ENCODE results near the gene APBB2. TPM values are rescaled to one million over a fixed set of nuclear protein-coding genes. Genes with fewer than 3 reads are reported as not detected.
"Not testable (repeated sequence)": the region's sequence is repeated elsewhere in the genome, so short reads cannot be mapped to it uniquely, and the experiment has no call there.

Gene APBB2
- total RNA-seq, 2 experiments from 2014 or later = 0.93 to 13.6 TPM

DNA sequence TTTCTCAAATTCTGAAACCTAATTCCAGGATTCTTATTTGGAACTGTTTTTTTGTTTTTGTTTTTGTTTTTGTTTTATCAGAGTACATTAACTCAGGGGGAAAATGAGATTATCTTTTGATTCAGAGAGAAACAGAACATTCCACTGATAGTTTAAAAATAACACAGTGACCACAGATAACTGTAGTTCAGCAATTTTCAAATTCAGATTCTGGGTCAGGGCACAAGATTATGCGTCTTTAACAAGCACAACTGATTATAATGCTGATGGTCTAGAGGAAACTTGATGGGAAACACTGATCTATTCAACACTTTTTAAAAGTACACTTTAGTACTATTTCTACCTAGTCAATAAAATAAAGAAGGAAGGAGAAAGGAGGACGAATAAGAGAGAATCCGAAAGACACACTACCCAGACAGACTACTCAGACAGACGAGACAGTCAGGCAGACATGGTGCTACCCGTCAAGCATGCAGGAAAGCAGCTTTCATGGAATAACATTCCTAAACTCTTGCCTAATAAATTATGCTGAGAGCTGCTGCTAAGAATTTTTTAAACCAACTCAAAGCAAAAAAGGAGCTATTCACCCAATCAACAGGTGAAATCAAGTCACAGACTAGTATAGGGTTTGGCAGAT, 59.0 kb downstream of the APBB2 start:
- H3K9me3 Mint-ChIP-seq (ENCODE audit: low read depth) = no peaks in the 10 kb centered on the region
- CTCF ChIA-PET = no interaction called here
- no peaks in the 10 kb centered on the region for H3K27me3 Mint-ChIP-seq
- H3K27ac Mint-ChIP-seq = no peak overlapping the region
- H3K4me1 Mint-ChIP-seq = no peaks in the 10 kb centered on the region
- ATAC-seq (no peak), DNase-seq (no peak)
- no peaks in the 10 kb centered on the region for H3K36me3 Mint-ChIP-seq
- no peak overlapping the region for H3K4me3 Mint-ChIP-seq

DNA sequence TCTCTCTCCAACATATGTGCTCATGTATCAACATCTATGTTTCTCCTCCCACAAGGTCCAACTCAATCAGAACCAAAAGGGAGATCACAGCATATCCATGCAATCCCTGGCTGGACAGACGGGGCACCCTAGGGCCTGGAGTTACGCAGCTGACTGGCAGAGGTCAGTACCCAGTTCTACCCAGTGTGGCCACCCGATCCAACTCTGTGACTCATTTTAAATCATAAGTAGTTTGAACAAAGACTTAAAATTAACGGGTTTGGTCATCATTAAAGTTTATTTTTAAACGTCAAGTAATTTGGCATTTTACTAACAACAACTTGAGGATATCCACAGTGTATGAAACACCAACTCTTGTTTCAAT, 59.5 kb downstream of the APBB2 start:
- DNase-seq (no peak), ATAC-seq (no peak)
- Mint-ChIP-seq H3K27me3 (no peaks in the 10 kb centered on the region), H3K9me3 (ENCODE audit: low read depth) (no peaks in the 10 kb centered on the region), H3K27ac (no peak overlapping the region), H3K4me1 (no peaks in the 10 kb centered on the region), H3K4me3 (no peak overlapping the region), H3K36me3 (no peaks in the 10 kb centered on the region)
- CTCF ChIA-PET = no interaction called here

DNA sequence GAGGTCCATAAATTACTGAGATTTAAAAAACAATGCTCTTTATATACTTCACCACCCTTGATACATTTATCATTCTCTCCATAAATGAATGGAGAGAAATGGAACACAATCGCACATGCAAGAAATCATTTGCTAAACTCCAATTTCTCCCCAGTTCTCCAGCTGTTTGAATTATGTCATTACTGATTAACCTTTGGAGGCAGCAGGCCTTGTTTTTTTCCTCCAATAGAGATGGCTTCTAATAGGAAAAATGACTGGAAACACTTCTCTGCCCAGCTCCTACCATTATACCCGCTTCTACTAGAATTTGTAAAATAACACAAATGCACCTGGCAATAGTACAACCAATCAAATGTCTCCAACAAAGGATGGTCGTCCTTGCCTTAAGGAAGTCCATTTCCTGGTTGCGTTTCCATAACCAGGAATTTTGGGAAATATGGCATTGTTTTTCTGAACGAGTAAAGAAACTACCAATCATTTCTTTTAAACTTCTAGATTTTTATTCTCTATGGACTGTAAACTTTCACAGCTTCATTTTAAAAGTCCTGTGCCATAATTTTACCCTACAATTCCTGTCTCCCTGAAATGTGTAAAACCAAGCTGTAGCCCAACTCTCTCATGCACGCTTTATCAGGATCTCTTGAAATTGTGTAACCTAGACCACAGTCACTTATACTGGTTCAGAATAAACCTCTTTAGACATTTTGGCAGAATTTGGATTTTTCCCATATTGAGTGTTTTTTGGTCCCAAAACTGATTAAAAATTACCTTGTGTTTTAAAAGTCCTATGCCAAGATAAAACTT, 60.1 kb downstream of the APBB2 start:
- Mint-ChIP-seq H3K4me1 (no peaks in the 10 kb centered on the region), H3K4me3 (no peak overlapping the region), H3K36me3 (no peaks in the 10 kb centered on the region), H3K27ac (no peak overlapping the region), H3K9me3 (ENCODE audit: low read depth) (no peaks in the 10 kb centered on the region), H3K27me3 (no peaks in the 10 kb centered on the region)
- ATAC-seq (no peak), DNase-seq (no peak)
- CTCF ChIA-PET = no interaction called here

DNA sequence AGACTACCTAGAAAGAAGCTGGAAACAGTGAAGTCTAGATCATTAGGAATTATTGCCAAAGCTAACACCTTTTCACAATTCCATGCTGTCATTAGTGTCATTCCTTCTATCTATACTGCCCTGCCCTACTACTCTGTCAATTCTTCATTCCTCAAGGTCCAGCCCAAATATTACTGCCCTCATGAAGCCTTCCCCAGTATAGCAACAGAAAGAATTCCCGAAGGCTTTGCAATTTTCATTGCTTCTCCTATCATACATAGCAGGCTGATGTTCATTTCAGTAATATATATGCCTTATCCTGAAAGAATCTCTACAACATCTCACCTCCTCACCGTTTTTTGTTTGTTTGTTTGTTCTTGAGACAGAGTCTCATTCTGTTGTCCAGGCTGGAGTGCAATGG, 63.9 kb downstream of the APBB2 start:
- CTCF ChIA-PET = no interaction called here
- Mint-ChIP-seq H3K4me3 (no peak overlapping the region), H3K9me3 (ENCODE audit: low read depth) (no peaks in the 10 kb centered on the region), H3K36me3 (no peaks in the 10 kb centered on the region), H3K27me3 (peaks cover 4% of the 10 kb centered on the region), H3K4me1 (no peaks in the 10 kb centered on the region), H3K27ac (no peak overlapping the region)
- DNase-seq (no peak), ATAC-seq (no peak)

DNA sequence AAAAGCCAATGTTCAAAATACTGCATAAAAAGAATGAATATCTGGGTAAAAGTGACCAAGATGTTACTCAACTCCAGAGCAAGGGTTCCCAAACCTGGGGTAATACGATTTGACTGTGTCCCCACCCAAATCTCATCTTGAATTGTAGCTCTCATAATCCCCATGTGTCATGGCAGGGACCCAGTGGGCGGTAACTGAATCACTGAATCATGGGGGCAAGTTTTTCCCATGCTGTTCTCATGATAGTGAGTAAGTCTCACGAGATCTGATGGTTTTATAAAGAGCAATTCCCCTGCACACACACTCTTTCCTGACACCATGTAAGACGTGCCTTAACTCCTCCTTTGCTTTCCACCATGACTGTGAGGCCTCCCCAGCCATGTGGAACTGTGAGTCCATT, 64.8 kb downstream of the APBB2 start:
- H3K27ac Mint-ChIP-seq; H3K4me1 Mint-ChIP-seq; ATAC-seq; DNase-seq; H3K4me3 Mint-ChIP-seq; H3K36me3 Mint-ChIP-seq; H3K27me3 Mint-ChIP-seq; H3K9me3 Mint-ChIP-seq (ENCODE audit: low read depth); CTCF ChIA-PET: not testable (repeated sequence)

DNA sequence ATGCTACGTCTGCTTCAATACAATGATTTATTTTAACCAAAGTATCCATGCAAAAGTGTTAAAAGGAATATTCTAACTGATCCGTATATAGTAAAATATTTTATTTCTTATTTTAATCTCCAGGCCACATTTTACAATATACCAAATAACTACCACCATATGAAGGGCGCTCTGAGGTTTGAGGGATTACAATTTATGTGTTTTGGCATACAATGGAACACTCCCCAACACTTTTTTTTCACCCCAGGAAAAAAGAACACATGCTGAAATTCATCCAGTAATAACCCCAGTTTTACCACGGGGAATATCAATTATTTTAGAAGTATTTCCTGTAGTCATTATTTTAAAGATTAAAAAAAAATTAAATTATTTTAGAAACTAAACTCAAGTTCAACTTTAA, 65.4 kb downstream of the APBB2 start:
- Mint-ChIP-seq H3K27me3 (peaks cover 4% of the 10 kb centered on the region), H3K4me1 (no peaks in the 10 kb centered on the region), H3K36me3 (no peaks in the 10 kb centered on the region), H3K27ac (no peak overlapping the region), H3K9me3 (ENCODE audit: low read depth) (no peaks in the 10 kb centered on the region), H3K4me3 (no peak overlapping the region)
- DNase-seq (no peak), ATAC-seq (no peak)
- CTCF ChIA-PET = no interaction called here

DNA sequence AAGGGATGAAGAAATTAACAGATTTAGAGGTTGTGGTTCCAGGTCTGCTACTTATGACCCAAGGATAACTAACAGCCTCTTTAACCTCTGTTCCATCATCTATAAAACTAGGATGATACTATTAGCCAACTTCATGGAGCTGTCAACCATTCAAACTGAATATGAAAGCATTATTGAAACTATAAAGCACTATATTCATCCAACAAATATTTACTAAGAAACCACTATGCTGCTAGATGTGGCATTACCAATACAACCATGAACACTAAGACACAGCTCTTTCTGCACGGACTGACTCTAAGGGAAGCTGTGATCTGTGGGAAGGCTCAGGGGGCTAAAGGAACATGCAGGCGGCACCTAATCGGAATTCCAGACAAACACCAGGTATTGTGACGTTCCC, 66.0 kb downstream of the APBB2 start:
- Mint-ChIP-seq H3K27me3 (peaks cover 4% of the 10 kb centered on the region), H3K4me3 (no peak overlapping the region), H3K4me1 (no peaks in the 10 kb centered on the region), H3K36me3 (no peaks in the 10 kb centered on the region), H3K9me3 (ENCODE audit: low read depth) (no peaks in the 10 kb centered on the region), H3K27ac (no peak overlapping the region)
- no peak for ATAC-seq
- CTCF ChIA-PET = no interaction called here
- DNase-seq = no peak

DNA sequence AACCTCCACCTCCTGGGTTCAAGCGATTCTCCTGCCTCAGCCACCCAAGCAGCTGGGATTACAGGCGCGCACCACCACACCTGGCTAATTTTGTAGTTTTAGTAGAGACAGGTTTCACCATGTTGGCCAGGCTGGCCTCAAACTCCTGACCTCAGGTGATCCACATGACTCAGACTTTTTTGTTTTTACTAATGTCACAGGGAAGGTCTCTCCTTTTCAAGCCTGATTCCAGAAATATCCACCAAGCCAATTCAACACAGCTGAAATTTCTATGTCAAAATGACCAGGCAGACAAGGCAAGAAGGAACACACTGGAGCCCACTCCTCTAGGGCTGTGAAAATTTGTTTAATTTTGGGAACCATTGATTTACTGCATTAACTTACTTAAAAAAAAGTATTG, 66.8 kb downstream of the APBB2 start:
- CTCF ChIA-PET; H3K36me3 Mint-ChIP-seq; H3K9me3 Mint-ChIP-seq (ENCODE audit: low read depth); ATAC-seq; H3K4me1 Mint-ChIP-seq; H3K27ac Mint-ChIP-seq; DNase-seq; H3K27me3 Mint-ChIP-seq; H3K4me3 Mint-ChIP-seq: not testable (repeated sequence)

DNA sequence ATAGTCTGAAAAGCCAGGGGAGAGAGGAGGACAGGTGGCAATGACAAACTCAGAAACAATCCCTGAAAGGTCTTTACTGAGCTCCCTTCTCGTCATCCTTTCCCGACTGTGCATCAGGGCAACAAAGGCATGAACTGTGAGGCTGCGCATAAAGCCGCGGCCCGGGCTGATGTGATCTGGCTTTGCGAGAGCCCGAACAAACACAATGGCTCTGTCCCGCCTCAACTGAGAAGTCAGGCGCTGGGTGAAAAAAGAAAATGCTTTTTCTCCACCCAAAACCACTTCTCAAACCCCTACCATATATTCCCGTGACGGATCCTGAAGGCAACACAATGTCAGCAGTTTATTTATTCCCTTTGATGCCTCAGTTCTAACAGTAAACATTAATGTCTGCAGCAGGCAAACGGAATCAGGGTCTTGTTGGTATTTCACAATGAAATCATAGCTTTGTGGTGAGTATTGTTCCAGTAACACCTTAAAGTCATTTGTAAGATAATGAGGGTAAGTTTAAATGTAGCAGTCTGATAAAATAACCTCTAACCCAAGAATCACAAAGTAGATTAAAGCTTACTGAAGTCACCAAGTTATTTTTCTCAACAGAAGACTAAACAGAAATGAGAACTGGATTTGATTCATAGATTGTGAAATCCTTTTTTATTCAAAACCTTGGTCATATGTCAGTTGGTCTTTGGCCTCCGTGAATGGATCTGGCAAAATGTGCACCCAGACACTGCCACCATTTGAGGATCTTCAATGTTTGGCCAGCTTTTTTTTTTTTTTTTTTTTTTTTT, 67.4 kb downstream of the APBB2 start:
- no peaks in the 10 kb centered on the region for H3K4me1 Mint-ChIP-seq
- H3K27ac Mint-ChIP-seq = no peak overlapping the region
- H3K36me3 Mint-ChIP-seq = no peaks in the 10 kb centered on the region
- no peak for DNase-seq
- H3K27me3 Mint-ChIP-seq = peaks cover 4% of the 10 kb centered on the region
- no peak overlapping the region for H3K4me3 Mint-ChIP-seq
- CTCF ChIA-PET = no interaction called here
- no peak for ATAC-seq
- no peaks in the 10 kb centered on the region for H3K9me3 Mint-ChIP-seq (ENCODE audit: low read depth)

DNA sequence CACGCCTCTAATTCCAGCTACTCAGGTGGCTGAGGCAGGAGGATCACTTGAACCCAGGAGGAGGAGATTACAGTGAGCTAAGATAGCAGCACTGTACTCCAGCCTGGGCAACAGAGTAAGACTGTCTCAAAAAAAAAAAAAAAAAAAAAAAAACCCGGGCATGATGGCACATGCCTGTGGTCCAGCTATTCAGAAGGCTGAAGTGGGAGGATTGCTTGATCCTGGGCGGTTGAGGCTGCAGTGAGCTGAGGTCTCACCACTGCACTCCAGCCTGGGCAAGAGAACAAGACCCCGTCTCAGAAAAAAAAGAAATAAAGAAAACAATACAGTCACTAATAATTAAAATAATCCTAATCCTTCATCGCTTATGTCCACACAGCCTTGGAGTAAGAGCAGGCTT, 68.1 kb downstream of the APBB2 start:
- Mint-ChIP-seq H3K27me3 (peaks cover 4% of the 10 kb centered on the region), H3K4me1 (no peaks in the 10 kb centered on the region), H3K27ac (no peak overlapping the region), H3K4me3 (no peak overlapping the region), H3K36me3 (no peaks in the 10 kb centered on the region), H3K9me3 (ENCODE audit: low read depth) (no peaks in the 10 kb centered on the region)
- CTCF ChIA-PET = no interaction called here
- DNase-seq (no peak), ATAC-seq (no peak)

DNA sequence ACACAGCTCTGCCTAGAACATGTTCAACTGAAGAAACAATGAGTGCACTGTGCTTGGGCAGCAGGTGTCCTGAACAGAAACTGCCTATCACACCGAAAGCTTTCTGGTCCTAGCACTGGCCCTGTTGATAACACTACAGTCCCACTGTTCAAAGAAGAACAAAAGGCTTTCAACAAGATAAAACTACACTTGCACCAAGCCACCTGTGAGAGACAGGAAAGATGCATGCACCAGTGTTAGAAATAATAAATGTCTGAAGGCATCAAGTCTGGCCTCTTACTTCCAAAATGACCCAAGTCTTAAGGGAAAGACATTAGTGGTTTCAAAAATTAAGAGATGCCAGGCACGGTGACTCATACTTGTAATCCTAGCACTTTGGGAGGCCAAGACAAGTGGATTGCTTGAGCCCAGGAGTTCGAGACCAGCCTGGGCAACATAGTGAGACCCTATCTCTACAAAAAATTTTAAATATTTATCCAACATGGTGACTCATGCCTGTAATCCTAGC, 68.7 kb downstream of the APBB2 start:
- H3K4me3 Mint-ChIP-seq = no peak overlapping the region
- H3K36me3 Mint-ChIP-seq = no peaks in the 10 kb centered on the region
- H3K4me1 Mint-ChIP-seq = no peaks in the 10 kb centered on the region
- no peak for ATAC-seq
- peaks cover 4% of the 10 kb centered on the region for H3K27me3 Mint-ChIP-seq
- no peak overlapping the region for H3K27ac Mint-ChIP-seq
- no peaks in the 10 kb centered on the region for H3K9me3 Mint-ChIP-seq (ENCODE audit: low read depth)
- CTCF ChIA-PET = interaction anchor here (0.5 kb wide), 1 partner anchor 137 kb away, joined by 4 read pairs; no protein-coding TSS in a partner anchor
- DNase-seq = no peak

DNA sequence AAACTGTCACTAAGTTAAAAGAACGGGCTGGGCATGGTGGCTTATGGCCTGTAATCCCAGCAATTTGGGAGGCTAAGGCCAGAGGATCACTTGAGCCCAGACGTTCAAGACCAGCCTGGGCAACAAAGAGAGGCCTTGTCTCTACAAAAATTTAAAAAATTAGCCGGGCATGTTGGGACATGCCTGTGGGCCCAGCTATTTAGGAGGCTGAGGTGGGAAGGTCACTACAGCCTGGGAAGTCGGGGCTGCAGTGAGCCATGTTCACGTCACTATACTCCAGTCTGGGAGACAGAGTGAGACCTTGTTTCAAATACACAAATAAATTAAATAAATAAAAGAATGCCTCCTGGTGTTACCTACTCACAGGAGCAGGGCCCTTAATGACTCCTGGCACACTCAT, 69.5 kb downstream of the APBB2 start:
- ATAC-seq = no peak
- Mint-ChIP-seq H3K36me3 (no peaks in the 10 kb centered on the region), H3K4me1 (no peaks in the 10 kb centered on the region), H3K4me3 (no peak overlapping the region), H3K27me3 (peaks cover 4% of the 10 kb centered on the region), H3K27ac (no peak overlapping the region), H3K9me3 (ENCODE audit: low read depth) (no peaks in the 10 kb centered on the region)
- CTCF ChIA-PET = interaction anchor here (0.5 kb wide), 1 partner anchor 137 kb away, joined by 4 read pairs; no protein-coding TSS in a partner anchor
- no peak for DNase-seq

DNA sequence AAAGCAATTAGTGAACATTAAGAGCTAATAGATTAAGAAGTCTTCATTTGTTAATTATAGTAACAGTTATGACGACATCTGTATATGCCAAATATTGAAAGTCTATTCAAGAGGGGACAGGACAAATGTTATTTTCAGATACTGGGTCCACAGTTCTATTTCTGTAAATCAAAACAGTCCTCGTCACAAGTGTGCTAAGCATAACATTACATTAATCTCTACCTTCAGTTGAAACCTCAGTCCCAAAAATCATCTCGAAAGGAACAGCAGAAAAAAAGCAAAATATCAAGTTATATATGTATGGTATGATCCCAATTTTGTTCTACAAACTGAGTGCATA, 70.3 kb downstream of the APBB2 start:
- Mint-ChIP-seq H3K27ac (no peak overlapping the region), H3K4me3 (no peak overlapping the region), H3K9me3 (ENCODE audit: low read depth) (no peaks in the 10 kb centered on the region), H3K27me3 (peaks cover 4% of the 10 kb centered on the region), H3K36me3 (no peaks in the 10 kb centered on the region), H3K4me1 (no peaks in the 10 kb centered on the region)
- CTCF ChIA-PET = no interaction called here
- ATAC-seq = no peak
- DNase-seq = no peak

All from activated CD8-positive, alpha-beta memory T cell treated with anti-CD3 and anti-CD28 coated beads, Interleukin-2, amount 10 ng/mL, durations not matched to agents 7 days and 5 days (primary cell).